ENCODE results near the gene PTPN11.

DNA sequence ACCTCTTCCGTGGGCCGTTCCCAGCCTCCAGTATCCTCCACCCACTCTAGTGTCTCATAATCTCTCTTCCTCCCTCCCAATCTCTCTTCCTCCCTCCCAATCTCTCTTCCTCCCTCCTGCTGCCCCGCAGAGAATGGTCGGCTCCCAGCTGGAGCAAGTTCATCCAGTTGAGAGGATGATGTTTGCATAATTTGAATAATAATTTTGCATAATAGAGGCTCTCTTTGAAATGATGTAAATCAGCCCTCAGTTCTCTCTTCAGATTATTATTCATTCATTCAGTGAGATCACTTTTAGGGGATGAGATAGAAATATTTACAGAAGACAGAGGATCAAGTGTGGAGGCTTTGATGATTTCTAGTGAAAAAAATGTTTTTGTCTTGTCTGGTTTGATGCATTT lies 125.0 kb downstream of the PTPN11 start:
- TF ChIP-seq JUN (IDR thresholded peaks at IDR 0.05) (no peak), POLR2A (IDR thresholded peaks at IDR 0.05; ENCODE audit: low read length) (no peak), HMGXB4 (CRISPR knock-in tag; IDR thresholded peaks at IDR 0.05; ENCODE audit: borderline replicate concordance) (no peak), FOSL2 (IDR thresholded peaks at IDR 0.05) (no peak), FOSL2 (CRISPR knock-in tag; IDR thresholded peaks at IDR 0.05) (no peak), HOXB5 (CRISPR knock-in tag; IDR thresholded peaks at IDR 0.05) (no peak)
- TF ChIP-seq, protein P1, sequence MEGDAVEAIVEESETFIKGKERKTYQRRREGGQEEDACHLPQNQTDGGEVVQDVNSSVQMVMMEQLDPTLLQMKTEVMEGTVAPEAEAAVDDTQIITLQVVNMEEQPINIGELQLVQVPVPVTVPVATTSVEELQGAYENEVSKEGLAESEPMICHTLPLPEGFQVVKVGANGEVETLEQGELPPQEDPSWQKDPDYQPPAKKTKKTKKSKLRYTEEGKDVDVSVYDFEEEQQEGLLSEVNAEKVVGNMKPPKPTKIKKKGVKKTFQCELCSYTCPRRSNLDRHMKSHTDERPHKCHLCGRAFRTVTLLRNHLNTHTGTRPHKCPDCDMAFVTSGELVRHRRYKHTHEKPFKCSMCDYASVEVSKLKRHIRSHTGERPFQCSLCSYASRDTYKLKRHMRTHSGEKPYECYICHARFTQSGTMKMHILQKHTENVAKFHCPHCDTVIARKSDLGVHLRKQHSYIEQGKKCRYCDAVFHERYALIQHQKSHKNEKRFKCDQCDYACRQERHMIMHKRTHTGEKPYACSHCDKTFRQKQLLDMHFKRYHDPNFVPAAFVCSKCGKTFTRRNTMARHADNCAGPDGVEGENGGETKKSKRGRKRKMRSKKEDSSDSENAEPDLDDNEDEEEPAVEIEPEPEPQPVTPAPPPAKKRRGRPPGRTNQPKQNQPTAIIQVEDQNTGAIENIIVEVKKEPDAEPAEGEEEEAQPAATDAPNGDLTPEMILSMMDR (IDR thresholded peaks at IDR 0.05): no peak
